Right atrium auricular region (tissue), 2 donors: Measurements from ENCODE around the gene ADGRG3. TPM values are rescaled to one million over a fixed set of nuclear protein-coding genes. Genes with fewer than 3 reads are reported as not detected.
"Not testable (repeated sequence)": the region's sequence is repeated elsewhere in the genome, so short reads cannot be mapped to it uniquely, and the experiment has no call there.

Experiments used
- DNase-seq: peaks from one replicate; pipeline ENCODE4 v3.0.0-alpha.2; 2019; ENCODE audit warnings: low spot score
- H3K27ac ChIP-seq, 2 donors: fragments of 200-600 bp; sonication (generic); 1 replicate in 1 of 2; 2 replicates in 1 of 2; pipeline ENCODE4 v1.5.1; 2016 to 2019
- H3K27me3 ChIP-seq, 2 donors: fragments of 200-600 bp; sonication (generic); one replicate each; pipeline versions ENCODE4 v1.5.1 to v1.6.0; 2017 to 2019
- H3K36me3 ChIP-seq: fragments of 200-600 bp; sonication (generic); one replicate; pipeline ENCODE4 v1.5.1; 2016
- H3K4me1 ChIP-seq, 2 donors: fragments of 200-600 bp; sonication (generic); one replicate each; pipeline versions ENCODE4 v1.5.1 to v1.6.0; 2017 to 2019
- H3K4me3 ChIP-seq, 2 donors: fragments of 200-600 bp; sonication (generic); 1 replicate in 1 of 2; 2 replicates in 1 of 2; pipeline ENCODE4 v1.5.1; 2017 to 2019; ENCODE audit warnings: mild to moderate bottlenecking in 1 of 2, moderate library complexity in 1 of 2
- H3K9me3 ChIP-seq, 2 donors: fragments of 200-600 bp; sonication (generic); one replicate each; pipeline ENCODE4 v1.5.1; 2019
- CTCF ChIP-seq, 2 donors: fragments of 200-600 bp; sonication (generic); IDR thresholded peaks; one replicate each; pipeline ENCODE4 v1.5.1; 2019; ENCODE audit warnings: antibody characterized with exemption in 2 of 2
- total RNA-seq, 2 donors: library from RNA; depleted of rRNA; stranded (reverse); fragments of >200 nt; gene quantifications; one replicate each; pipeline ENCODE4 v1.1.0, GENCODE V29; 2016

Gene ADGRG3
- total RNA-seq, 2 donors from 2014 or later: 0.75 to 1.0 TPM

DNA sequence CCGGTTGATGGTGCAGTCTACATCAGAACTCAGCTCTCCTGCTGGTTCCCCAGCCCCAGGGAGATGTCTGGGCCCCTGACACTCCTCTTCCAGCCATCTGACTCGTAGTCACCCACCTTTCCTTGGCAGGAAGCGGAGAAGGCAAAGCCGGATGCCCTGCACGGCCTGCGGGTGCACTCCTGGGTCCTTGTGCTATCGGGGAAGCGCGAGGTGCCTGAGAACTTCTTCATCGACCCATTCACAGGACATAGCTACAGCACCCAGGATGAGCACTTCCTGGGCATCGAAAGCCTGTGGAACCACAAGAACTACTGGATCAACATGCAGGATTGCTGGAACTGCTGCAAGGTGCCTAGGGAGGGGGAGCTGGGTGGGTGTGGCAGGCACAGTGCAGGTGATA lies 39.2 kb downstream of the ADGRG3 start:
- Histone ChIP-seq H3K36me3 (no peaks in the 10 kb centered on the region), H3K4me1 (no peaks in the 10 kb centered on the region), H3K27ac (no peak overlapping the region), H3K4me3 (no peak overlapping the region), H3K9me3 (no peaks in the 10 kb centered on the region), H3K27me3 (no peaks in the 10 kb centered on the region)
- DNase-seq: no peak
- TF ChIP-seq CTCF (IDR thresholded peaks at IDR 0.05): no peak

- no peaks in the 10 kb centered on the region for H3K4me1 ChIP-seq
- H3K27me3 ChIP-seq: no peaks in the 10 kb centered on the region
- no peaks in the 10 kb centered on the region for H3K36me3 ChIP-seq
- no peak overlapping the region for H3K27ac ChIP-seq
- TF ChIP-seq CTCF (IDR thresholded peaks at IDR 0.05): no peak
- DNase-seq: no peak
- no peaks in the 10 kb centered on the region for H3K9me3 ChIP-seq
- no peak overlapping the region for H3K4me3 ChIP-seq
Measured at GRCh38 chr16:57708168-57708567, 40.1 kb downstream of the ADGRG3 start.

- no peaks in the 10 kb centered on the region for H3K36me3 ChIP-seq
- no peaks in the 10 kb centered on the region for H3K27me3 ChIP-seq
- no peaks in the 10 kb centered on the region for H3K4me1 ChIP-seq
- H3K9me3 ChIP-seq: no peaks in the 10 kb centered on the region
- H3K4me3 ChIP-seq: no peak overlapping the region
- no peak for DNase-seq
- no peak for TF ChIP-seq CTCF (IDR thresholded peaks at IDR 0.05)
- no peak overlapping the region for H3K27ac ChIP-seq
Measured at GRCh38 chr16:57709663-57710062, 41.6 kb downstream of the ADGRG3 start.

GRCh38 chr16:57711346-57711745 lies 43.2 kb downstream of the ADGRG3 start:
- no peak for DNase-seq
- Histone ChIP-seq H3K27me3 (no peaks in the 10 kb centered on the region), H3K27ac (no peak overlapping the region), H3K4me3 (no peak overlapping the region), H3K36me3 (no peaks in the 10 kb centered on the region), H3K9me3 (no peaks in the 10 kb centered on the region), H3K4me1 (no peaks in the 10 kb centered on the region)
- TF ChIP-seq CTCF (IDR thresholded peaks at IDR 0.05): no peak

DNA sequence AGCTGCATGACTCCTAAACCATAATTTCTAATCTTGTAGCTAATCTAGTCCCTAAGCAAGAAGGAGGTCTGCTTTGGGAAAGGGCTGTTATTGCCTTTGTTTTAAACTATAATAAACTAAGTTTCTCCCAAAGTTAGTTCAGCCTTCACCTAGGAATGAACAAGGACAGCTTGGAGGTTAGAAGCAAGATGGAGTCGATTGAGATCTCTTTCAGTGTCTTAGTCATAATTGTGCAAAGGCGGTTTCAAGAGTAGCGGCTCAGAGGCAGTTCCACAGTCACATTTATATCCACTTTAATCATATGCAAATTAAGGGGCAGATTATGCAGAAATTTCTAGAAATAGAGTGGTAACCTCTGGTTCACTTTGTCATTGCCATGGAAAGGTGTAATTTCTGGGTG lies 43.9 kb downstream of the ADGRG3 start:
- Histone ChIP-seq H3K9me3 (no peaks in the 10 kb centered on the region), H3K27me3 (no peaks in the 10 kb centered on the region), H3K27ac (no peak overlapping the region), H3K4me1 (no peaks in the 10 kb centered on the region), H3K4me3 (no peak overlapping the region), H3K36me3 (no peaks in the 10 kb centered on the region)
- no peak for DNase-seq
- TF ChIP-seq CTCF (IDR thresholded peaks at IDR 0.05): no peak

GRCh38 chr16:57712569-57712968 lies 44.5 kb downstream of the ADGRG3 start:
- not testable (repeated sequence) for H3K9me3 ChIP-seq, H3K27ac ChIP-seq, DNase-seq, H3K36me3 ChIP-seq, H3K4me1 ChIP-seq, H3K4me3 ChIP-seq, H3K27me3 ChIP-seq
